Stimulated activated CD4-positive, alpha-beta T cell treated with anti-CD3 and anti-CD28 coated beads, Interleukin-4, amount 100 ng/mL, for 1 hour (primary cell): ENCODE data around the gene GRM3.

Experiments used
- DNase-seq: peaks from one replicate; pipeline ENCODE4 v3.0.0-alpha.2; 2020

Gene GRM3

GRCh38 chr7:86706406-86706805, 62.7 kb downstream of the GRM3 start:
- no peak for DNase-seq

- no peak for DNase-seq
Observed at GRCh38 chr7:86708031-86708680, 64.4 kb downstream of the GRM3 start.

DNA sequence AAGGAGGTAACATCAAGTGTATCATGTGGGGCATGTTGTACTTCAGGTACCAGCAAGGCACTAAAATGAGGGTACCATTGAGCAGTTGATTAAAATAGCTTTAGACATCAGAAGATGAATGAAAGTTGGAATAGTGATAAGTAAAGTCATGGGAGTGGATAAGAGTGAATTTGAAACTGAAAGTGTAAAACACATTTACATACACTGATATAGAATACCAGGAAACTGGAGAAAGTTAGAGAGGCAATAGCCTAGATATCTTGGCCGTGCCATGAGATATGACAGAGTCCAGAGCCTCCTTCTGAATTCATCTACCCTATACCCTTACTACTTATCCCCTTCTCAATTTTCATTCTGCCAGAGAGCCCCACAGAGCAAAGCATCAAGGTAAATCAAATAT, 76.6 kb downstream of the GRM3 start:
- DNase-seq = no peak

GRCh38 chr7:86733783-86734182, 90.1 kb downstream of the GRM3 start:
- DNase-seq = no peak

DNA sequence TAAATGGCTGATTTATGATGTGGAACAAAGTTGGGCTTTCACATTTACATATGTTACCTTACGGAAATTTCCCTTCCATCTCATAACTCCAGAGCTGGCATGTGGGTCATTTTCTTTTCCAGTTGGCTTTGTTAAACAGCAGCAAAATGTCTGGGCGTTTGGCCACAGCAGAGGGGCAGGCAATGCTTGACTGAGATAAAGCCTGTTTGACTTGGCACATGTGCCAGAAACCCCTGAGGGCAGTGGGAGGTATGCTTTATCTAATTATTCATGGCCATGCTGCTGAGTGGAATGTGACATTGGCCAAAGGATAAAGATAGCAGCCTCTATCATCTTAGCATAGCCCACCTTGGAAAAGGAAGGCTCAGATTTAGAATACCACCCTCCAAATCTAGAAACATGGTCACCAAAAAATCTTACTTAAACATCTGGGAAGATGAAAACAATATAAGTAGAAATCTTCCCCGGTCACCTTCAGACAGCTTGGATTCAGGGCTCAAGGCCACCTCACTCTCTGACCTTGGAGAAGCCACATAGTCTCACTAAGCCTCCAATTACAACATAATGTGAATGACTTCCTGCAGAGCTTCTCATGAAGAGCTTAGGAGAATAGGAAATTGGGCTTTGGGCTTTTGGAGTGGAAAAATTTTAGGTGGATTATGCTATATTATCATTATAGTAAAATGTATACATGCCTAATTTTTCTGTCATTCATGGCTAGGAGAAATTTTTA, 101.5 kb downstream of the GRM3 start:
- no peak for DNase-seq

DNA sequence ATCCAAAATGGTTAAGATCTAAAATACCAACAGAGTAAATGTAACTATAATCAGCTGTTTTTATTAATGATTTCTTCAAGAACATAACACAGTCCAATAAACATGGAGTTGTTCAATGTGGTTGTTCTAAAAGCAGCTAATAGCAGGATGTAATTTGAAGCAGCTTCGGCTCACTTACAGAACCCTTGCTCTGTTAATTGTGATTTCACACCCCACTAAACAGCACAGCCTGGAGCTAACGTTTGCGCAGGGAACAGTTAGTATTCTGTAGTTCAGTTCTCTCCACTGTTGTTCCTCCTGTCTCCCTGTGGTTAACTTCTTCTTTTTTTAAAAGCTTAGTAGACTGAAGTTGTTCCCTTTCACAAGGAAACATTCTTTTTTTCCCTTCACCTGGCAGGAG, 104.0 kb downstream of the GRM3 start:
- DNase-seq = no peak

DNA sequence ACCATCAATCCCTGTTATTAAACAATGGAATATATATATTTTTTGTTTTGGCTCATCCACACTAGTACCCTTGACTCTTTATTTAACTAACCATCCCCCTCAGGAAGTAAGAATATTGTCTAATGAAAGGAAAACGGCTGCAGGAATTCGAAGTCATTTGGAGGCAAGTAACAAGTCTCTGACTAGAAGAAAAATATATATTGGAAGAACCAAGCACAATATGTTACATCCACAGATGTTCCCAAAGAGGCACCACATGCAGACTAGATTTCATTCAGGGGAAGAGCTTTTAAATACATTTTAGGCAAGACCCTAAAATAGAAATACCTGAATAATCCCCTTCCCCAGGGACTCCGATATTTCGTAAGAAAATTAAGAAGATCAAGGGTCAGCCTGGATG, 104.5 kb downstream of the GRM3 start:
- no peak for DNase-seq

DNA sequence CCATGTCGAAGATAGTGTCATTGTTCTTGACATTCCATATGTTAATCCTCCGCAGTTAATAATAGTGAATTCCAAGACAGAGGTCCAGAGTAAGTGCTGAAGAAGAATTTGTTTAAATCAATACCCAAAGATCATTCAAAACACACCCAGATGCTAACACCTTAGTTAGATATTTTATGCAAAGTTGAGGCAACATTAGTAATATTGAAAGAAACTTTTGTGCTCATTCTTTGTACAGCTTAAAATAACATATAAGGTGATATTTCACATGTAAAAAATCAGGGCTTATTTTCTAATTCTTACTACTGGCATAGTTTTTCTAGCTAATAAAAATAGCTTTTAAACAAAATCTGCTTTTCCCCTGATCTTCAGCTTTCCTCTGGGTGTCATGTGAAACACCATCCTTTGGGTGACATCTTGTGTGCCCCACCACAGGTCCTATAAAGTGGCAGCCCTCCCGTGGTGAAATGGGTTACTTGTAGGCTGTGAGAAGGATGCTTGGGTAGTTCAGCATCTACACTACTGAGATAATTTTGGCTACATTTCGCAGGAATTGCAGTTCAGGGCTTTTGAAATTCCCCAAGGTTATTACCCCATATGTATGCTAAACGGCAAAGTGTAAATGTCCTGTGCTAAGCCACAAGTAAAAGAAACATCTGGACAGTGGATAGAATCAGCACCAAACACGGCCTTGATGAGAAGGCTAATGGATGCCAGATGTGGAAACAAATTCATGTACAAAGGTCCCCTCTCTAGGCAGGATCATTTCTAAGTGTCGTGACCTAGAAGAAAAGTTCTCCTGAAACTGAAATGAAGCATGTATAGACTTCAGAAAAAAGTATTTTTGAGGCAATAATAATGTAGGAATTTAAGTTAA, 105.4 kb downstream of the GRM3 start:
- DNase-seq = no peak

GRCh38 chr7:86749741-86750665, 106.3 kb downstream of the GRM3 start:
- no peak for DNase-seq

GRCh38 chr7:86760236-86760635, 116.5 kb downstream of the GRM3 start:
- no peak for DNase-seq

- DNase-seq = no peak
Observed at GRCh38 chr7:86762129-86762528, 118.4 kb downstream of the GRM3 start.

GRCh38 chr7:86765931-86766330, 122.2 kb downstream of the GRM3 start:
- no peak for DNase-seq

- no peak for DNase-seq
Observed at GRCh38 chr7:86768394-86768793, 124.7 kb downstream of the GRM3 start.

GRCh38 chr7:86768967-86769760, 125.5 kb downstream of the GRM3 start:
- DNase-seq = no peak

DNA sequence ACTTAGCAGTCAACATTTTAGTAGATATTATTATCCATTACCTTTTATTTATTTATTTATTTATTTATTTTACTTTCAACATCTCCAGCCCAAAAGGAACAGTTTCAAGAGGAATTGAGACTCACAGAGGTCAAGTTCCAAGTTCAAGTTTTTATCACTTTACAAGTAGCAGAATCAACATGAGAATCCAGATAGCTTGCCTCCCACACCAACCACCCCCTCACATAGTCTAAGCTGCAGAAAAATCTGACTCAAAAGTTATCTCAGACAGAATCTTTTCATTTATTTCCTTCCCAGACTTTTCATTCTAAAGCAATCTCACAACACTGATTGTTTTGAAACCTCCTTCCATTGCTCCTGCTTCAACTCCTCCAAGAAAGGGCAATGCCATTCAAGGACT, 129.6 kb downstream of the GRM3 start:
- DNase-seq = no peak

GRCh38 chr7:86775203-86775602, 131.5 kb downstream of the GRM3 start:
- DNase-seq = no peak

- no peak for DNase-seq
Observed at GRCh38 chr7:86776136-86776535, 132.4 kb downstream of the GRM3 start.

- no peak for DNase-seq
Observed at GRCh38 chr7:86778271-86778670, 134.6 kb downstream of the GRM3 start.

DNA sequence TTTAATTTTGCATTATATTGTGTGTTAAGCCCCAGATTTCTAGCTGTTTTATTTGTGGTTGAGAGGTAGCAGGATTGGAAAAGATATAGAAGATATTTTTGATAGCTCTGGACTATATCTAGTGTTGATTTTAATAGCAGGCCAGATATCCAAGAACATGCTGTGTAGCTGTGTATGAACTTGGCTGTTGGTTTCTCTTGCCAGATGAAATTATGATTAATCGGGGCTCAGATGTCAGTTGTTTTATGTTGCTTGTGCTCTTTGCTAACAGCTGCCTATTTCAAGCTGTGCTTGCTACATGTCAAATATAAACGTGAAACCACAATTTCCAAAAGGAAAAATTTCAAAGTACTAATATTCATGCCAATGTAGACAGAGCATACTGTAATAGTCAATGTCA, 141.1 kb downstream of the GRM3 start:
- no peak for DNase-seq

DNA sequence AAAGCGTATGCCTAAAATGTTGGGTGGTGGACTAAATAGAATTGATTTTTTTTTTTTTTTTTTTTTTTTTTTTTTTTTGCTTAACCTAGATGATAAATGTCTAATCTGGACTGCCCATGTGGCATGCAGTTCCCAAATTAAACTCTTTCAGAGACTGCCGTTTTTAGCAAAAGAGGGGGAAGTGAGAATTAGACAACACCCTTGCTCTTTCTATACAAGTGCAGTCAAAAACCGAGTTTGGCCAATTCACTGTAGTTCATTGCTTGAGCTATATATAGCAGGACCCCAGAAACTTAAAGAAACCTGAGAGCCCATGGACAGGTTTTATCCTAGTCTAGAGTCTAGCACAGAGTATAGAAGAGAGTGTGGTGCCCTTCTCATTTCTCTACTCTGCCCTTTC, 141.9 kb downstream of the GRM3 start:
- DNase-seq = no peak

GRCh38 chr7:86786376-86786775, 142.7 kb downstream of the GRM3 start:
- DNase-seq = no peak

DNA sequence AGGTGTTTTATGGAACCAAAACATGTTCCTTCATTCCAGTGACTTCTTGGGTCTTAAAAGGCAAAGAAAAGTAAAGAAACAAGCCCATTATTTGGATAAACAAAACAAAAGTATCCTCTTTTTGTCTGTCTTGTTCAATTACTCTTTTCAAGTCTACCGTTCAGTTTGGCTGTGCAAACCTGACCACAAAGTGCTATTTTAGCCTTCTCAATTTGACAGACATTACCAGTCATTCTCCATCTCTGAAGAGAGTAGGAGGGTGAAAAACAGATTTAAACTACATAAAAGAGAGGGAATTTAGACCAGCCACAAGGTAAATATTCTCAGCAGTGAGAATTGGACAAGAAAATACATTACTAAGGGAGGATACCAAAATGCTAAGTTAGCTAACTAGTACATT, 145.2 kb downstream of the GRM3 start:
- DNase-seq = no peak
